Islet precursor cell (in vitro differentiated cells): ENCODE measurements around the gene CCDC70.

ENCODE experiments used
- DNase-seq: peaks from one replicate; pipeline ENCODE4 v3.0.0-alpha.2; 2018

The CCDC70 gene

DNA sequence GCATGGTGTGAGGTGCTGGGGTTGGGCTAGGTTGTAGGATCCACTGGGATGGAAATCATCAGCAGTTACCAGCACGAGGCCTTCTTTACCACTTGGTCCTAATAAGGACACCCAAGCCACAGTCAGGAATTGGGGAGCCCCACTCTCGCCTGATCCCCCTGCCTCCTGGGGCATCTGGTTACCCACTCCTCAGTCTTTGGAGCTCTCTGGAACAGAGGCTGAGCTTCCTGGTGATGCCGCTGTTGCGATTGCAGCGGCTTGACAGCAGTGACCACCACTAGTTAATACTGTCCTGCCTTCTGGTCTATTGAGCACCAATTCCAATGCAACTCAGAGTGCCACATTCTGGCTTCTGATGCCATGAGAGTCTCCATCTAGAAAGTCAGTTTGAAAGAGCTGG, 30.2 kb upstream of the CCDC70 start:
- DNase-seq: peak; percentile 17

DNA sequence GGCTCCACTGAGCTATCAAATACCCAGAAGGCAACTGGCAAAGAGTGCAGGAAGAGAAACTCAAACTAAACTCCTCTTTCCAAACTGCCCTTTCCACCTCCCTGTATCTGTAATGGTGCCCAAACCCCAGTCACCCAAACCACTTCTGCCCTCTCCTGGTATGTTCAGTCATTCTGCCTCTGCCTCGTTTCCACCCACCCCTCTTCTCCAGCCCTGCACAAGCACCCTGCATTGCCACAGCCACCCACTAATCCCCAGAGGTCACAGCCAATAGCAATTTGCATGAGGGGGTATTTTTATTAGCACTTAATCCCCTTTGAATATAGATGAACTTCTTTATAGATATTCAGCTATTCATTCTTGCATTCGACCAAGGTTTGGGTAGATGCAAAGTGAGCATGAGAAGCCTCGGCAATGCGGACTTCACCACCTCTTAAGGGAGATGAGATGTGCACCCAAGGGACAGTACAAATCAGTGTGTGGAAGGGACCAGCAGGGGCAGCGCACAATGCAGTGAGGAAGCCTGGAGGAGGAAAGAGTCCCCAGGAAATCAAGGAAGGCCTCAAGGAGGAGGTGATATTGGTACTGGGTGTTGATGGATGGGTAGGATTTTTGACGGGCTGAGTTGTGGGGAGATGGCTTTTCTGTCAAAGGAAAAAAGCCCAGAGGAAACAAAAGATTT, 29.2 kb upstream of the CCDC70 start:
- peak; percentile 57 for DNase-seq

DNA sequence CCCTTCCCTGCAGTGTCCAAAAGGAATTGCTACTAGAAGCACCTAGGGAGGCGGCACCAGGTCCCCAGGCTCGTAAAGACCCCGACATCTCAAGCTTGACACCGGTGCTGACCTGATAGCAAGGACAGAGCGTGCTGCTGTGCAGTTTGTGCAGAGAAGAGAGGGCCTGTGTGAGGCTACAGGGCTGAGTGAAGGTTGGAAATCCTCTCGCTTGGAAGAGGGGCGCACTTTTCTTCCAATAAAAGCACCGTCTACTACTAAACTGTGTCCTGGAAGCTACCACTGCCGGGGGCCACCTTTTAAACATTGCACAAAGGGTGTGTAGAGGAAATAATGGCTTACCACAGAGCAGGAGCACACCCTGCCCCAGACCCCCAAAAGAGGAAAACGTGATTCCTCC, 27.8 kb upstream of the CCDC70 start:
- DNase-seq: peak; percentile 41

DNA sequence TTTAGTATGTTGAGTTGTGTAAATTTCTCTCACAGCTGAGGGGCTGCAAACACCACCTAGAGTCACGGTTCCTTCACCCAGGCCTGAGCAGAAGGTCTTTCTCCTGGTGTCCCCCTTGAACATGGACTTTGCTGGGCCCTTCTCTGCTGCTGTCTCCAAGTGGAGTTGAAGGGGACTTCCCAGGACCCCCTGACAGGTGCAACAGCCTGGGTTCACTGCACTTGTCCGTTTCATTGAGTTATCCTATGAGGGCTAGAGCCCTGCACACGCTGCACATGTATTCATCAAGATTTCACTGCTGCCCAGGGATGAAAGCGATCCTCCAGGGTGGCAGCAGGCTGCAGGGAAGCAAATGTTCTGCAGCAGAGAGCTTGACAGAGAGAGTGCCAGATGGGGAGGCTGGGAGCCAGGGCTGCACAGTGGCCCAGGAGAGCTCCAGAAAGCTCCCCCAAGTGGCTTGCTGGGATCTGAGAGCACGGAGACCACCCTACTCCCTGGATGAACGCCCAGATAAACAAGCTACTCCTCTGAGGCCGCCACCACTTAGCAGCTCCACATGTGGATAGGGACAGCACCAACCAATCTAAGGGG, 27.1 kb upstream of the CCDC70 start:
- peak; percentile 32 for DNase-seq

DNA sequence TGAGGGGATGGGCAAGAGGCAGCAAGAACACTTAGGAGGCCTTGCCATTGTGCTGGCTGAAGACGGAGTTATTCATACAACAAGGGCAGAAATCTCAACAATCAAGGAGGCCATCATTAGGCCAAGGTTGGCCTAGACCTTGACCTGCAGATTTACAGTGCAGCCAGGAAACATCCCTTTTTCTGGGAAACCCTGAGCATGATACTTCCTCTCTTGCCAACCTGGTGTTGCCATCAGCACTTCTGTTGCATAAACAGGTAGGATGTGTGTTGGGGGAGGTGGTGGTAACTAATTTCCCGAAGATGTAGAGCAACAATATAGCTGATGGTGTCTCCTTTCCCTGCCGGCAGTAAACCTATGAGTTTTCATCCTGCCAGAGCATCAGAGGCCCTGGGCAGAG, 24.8 kb upstream of the CCDC70 start:
- DNase-seq: no peak

DNA sequence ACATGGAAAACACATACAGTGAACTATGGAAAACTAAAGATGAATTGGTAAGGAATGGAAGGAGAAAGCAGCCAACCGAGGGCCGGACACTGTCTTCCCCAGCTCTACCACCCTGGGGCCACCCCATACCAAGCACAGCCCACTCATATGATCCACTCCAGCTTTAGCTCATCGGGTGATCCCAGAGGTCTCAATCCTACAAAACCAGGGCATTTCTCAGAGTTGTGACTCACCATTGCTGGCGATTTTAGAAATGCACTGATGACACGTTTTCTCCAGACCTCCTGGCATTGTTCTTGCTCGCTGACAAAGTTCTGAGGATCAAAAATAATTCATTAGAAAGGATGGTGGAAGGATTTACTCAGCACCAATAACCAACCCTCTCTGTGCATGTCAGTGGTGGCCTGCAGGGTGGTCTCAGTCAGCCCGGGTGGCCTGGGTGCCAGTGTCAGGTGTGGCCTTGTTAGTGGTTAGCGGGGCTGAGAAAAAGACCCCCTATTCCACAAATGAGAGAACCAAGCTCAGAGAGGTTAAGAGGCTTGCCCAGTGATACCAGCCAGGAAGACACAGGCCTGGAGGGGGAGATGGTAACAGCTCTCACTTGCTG, 23.4 kb upstream of the CCDC70 start:
- no peak for DNase-seq

DNA sequence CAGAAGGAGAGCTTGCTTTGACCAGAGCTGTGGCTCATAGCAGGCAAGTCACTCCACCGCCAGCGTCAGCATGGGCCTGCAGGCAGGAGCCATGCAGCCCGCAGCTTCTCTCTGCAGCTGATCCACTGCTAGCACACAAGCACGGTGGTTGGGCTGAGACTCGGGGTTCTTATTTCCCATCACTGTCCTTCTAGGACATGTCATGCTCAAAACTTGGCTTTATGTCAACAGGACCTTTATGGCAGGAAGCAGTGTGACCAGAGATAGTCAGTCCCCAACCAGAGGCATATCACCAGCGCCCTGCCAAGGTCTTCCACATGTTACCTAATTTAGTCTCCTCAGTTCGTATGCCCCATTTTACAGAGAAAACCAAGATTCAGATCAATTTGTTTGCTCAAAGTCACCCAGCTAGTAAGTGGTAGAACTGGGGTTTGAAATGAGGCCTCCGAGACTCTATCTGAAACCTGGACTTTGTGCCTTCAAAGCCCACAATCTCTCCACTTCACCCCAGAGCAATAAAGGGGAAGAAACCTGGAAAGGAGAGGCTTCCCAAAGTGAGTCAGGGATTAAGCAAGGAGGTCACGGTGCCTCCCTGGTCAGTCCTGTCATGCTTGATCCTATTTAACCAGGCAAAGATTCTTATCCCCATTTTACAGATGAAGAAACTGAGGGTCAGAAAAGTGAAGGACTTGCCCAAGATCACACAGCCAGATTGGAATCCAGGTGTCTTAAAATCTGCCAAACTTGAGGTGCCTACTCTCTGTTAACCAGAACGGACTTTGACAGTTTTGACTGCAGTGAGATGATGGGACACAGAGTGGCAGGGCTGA, 21.8 kb upstream of the CCDC70 start:
- no peak for DNase-seq

DNA sequence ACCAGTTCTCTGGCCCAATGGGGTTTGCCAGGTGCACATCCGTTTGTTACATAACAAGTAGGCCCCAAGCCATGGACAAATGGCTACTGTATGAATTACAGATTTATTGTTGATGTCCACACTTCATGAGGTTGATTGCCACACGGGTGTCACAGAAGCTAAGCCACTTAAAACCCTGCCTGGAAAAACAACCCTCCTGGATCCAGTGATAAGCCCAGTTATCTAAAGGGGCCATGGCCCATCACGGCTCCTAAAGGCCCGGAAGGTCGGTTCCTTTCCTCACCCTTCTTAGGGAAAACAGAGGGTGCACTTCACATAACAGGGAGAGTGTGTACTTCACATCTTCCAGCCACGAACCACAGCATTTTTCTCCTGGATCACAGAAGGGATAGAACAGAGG, 20.9 kb upstream of the CCDC70 start:
- no peak for DNase-seq

DNA sequence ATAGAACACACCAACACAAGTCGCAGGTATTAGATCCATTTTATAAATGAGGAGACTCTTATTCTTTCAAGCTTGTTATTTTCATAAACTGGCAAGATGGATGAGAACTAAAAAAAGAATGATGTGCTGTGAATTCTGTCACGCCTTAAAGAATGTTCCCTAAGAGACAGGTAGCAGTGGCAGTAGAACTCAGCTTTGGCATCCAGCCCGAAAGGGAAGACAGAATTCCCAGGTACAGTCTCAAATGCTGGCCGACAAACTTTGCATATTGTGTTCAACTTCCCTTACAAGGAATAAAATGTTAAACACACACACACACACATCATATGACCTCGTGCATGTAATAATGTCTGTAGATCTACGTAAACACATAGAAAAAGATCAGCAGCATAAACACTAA, 20.0 kb upstream of the CCDC70 start:
- peak; percentile 7 for DNase-seq

DNA sequence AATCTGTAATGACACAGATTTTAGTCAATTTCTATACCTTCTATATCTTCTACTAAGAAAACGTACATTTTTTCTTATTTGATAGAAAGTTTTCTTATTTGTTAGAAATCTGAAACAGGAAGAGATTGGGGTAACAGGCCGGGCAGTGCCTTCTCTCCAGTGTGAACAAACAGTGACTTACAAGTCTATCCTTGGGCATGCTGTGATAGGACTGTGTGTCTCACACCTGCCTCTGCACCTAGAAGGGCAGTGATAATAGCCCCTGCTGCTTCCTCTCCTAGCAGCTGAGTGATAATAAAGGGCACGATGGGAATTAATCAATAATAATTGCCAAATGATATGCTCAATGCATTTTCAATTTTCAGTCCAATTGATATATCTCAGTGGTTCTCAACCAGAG, 18.2 kb upstream of the CCDC70 start:
- peak; percentile 8 for DNase-seq

DNA sequence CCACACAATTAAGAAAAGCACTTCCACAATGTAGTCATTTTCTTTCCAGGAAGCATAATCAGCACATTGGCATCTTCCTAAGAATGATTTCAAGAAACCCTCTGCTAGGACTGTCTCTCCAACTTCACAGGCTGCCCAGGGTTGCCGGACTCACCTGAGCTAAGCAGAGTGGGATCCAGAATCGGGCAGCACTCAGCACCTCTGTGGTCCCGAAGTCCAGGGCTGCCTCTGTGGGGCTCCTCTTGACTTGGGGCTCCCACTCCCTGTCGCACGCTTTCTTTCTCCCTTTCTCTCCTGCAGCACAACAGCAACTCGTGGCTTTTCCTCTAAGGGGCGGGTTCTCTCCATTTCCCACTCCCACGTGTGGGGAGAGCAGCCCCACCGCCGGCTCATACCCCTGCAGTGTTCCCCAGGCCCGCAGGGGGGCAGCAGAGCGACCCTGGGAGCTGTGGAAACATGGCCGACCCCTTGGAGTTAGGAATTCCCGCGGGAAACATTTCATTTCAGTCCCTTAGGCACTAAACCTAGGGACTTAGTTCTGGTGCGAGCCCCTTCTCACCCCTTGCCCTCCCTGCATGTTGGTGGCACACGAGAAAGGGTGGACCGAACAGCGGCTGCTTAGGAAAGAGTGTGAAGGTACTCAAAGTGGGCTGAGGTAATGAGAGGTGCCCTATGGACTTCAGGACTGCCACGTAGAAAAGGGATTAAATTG, 16.8 kb upstream of the CCDC70 start, which contains the start of gene TMEM272:
TMEM272 (minus strand) TSS at position 316 of the 712 bp plus-strand sequence. CDS start 6,647 bp downstream, outside the sequence.
- DNase-seq: peak; percentile 78

DNA sequence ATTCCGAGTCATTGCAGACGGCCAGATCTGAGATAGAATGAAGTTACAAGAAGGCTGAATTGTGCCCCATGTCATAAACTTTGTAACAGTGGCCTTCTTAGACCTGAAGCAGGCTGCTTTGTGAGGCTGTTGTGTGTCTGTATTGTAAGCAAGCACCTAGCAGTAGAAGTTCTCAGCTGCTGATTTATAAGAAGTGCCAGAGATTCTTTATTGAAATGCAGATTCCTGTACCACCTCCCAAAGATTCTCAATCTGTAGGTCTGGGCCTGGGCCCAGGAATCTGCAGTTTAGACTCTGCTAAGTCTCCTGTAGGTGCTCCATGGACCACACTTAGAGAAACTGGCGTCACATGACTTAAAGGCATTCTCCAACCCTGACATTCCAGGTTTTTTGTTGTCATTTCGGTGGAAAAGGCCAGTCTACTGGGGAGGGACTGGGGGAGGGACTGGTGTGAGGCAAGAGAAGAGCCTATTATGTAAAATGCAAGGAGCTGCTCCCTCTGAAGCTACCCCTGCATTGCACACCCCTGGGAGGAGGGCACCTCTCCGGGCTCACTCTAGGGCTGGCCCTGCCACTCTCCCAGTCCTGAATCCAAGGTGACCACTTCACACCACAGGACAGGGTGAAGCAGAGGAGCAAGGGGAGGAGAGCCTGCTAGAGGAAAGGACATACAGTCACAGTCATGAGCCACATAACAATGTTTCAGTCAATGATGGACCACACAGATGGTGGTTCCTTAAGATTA, 16.0 kb upstream of the CCDC70 start:
- DNase-seq: peak; percentile 27

DNA sequence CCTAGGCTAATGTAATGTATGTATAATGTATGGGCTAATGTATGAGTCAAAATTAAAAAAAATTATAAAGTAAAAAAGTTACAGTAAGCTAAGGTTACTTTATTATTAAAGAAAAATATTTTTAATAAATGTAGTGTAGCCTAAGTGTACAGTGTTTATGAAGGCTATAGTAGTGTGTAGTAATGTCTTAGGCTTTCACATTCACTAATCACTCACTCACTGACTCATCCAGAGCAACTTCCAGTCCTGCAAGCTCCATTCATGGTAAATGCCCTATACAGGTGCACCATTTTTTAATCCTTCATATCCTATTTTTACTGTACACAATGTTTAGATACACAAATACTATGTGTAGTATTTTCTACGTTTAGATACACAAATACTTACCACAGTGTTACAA, 15.0 kb upstream of the CCDC70 start:
- no peak for DNase-seq

DNA sequence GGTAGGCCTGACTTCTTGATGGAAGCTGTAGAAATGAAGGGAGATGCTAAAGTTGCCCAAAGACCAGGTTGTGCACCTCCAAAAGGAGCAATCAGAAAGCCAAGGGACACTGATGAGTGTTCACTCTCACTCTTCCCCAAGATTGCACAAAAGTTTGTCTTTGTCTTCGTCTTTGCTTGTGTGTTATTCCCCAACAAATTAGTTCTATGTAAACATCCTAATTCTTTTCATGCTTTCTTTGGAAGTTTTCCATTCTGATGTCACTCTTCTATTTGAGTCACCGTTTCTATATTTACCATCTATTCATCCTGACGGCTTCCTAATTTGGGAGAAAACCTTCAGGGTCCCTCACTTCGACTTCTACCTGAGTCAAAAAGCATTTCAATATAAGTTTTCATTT, 13.1 kb upstream of the CCDC70 start:
- no peak for DNase-seq

DNA sequence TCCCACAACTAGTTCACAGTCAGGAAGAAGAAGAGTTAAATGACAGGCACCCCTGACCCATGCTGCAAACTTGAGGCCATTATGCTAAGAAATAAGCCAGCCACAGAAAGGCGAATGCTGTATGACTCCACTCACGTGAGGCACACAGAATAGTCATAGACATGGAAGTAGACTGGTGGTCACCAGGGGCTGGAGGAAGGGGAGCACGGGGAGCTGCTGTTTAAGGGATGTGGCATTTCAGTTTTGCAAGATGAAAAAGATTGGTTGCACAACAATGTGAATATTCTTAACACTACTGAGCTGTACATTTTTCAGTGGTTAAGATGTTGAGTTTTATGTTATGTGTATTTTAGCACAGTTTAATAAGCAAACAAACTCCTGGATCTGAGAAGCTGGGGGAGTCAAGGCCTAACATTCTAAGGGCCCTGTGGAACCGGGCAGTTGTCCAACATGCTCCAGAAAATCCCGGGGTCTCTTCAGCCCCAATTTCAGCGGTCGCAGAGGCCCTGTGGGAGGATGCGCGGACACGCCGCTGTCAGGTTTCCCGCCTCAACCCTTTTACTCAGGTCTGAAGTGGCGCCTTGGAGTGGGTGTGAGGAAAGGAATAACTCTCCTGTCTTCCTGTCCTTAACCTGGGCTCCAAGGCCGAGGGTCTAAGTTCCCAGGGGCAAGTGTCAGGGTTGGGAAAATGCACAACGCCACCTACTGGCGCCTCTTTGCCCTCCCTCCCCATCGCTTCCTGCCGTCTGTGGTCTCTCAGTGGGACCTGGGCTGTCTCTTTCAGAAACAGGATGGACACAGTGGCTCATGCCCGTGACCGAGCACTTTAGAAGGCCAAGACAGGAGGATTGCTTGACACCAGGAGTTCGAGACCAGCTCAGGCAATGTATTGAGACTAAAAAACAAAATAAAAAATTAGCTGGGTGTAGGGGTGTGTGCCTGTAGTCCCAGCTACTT, 12.3 kb upstream of the CCDC70 start:
- peak; percentile 80 for DNase-seq

DNA sequence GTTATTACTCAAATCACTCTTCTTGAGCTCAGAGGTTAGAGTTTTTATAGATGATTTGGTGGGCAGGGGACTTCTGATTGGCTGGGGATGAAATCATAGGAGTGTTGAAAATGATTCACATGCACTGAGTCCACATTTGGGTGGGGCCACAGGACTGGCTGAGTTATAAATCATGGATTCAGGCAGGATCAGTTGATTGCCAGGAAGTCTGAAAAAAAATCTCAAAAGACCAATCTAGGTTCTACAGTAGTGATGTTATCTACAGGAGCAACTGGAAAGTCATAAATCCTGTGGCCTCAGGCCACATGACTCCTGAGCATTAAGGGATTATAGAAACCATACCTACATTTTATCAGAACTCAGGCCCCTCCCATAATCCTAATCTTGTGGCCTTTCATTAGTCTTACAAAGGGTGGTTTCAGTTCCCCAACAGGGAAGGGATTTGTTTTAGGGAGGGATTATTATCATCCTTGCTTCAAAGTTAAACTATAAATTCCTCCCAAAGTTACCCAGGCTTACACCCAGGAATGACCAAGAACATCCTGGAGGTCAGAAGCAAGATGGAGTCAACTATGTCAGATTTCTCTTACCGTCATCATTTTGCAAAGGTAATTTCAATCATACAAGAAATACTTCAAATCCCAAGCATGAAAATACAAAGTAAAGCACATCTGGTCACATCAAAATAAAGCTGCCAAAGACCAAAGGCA, 5.6 kb upstream of the CCDC70 start:
- no peak for DNase-seq

DNA sequence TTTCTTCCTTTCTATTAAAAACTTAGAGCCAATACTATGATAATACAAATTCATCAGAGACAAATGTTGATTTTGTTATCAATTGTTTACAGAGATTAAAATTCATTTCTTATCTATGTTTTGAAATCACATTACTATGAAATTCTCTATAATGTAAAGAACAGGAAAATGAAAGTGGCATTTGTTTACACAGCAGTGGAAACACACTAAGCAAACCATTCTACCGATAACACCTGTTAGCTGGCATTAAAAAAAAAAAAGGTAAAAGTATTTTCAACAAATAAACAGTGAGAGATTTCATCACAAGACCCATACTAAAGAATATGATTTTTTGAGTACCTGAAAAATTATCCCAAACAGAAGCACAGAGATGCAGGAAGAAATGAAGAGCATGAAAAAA, 4.8 kb upstream of the CCDC70 start:
- no peak for DNase-seq

DNA sequence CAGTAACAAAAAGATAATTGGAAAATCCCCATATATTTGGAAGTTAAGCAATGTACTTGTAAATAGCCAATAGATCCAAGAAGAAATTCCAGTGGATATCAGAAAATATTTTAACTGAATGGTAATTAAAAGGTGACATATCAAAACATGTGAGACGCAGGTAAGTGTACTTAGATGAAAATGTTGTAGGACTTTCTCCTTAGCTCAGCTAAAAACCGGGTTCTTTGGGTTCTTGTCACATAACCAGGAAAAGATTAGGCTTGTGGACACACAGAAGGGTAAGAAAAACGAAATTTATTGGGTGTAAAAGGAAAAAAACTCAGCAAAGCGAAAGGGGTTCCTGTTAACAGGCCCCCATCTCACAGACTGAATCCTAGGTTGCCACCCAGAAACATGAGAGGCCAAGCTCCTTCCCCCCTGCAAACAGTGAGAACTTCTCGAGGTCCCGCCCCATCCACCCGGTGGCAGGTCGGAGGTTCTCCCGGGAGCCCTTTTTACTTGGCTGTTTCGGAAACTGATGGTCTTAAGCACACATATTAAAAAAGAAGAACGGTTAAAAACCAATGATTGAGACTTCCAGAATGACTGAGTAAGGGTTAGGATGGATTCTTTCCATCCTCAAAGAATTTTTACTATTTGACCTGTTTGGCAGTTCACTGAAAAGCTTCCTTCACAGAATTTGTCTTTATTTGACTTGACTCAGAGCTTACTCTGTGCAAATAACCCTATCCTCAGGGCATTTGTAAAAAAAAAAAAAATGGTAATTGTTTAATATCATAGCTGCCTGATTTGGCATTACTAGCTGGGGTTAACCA, 3.1 kb upstream of the CCDC70 start:
- DNase-seq: no peak

DNA sequence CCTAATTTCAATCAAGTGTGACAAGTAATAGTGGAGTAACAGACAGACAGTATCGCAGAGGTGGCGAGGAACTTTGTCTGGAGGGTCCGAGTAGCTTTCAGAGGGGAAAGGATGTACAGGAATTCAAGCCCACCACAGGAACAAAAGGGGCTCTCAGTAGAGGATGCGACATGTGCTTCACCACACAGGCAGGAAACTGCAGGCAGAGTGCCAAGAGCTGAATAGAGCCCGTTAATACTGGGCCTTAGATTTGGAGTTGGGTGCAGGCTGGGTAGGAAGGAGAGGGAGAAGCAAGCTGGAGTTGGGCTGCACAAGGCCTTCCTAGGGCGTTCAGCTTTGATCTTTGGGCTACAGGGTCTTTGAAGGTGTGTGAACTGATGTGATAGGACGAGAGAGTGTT, 1.2 kb downstream of the CCDC70 start:
- DNase-seq: no peak
